ENCODE data around the gene SHROOM4. TPM values are rescaled to one million over a fixed set of nuclear protein-coding genes. Genes with fewer than 3 reads are reported as not detected.

SHROOM4 gene
- total RNA-seq, 1 donor from 2014 or later = 43.5 TPM

DNA sequence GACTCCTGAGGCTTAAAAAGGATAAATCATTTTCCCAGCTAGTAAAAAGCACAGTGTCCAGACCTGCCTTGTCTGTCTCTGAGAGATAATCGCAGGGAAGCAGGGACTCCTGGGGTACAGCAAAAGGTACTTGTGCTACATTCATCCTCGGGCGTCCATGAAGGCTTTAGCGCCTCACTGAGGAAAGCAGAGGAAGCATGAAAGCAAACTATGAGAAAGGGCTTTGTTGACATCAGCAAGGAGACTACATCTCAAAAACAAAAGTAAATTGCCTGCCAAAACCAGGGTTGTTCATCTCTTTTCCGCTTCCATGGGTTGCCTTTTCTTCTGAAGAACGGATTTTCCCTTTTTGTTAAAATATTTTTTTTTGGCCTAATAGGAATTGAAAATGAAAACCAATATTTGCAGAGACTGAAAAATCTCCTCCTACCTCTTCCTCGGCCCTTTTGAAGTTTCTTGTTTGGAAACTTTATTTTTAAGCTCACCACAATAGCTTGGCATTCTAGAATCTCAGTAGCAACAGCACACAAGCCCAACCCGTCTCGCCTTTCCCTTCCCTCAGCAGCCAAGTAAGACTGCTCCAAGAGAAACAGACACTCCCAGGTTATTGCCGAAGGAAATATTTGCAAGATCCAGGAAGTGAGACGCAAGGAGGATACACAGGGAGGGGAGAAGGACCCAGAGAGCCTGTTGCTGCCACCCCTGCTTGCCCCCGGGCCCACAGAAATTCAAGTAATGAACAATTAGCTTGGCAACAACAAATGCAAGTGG is 195.0 kb downstream of the SHROOM4 start:
- no peak for DNase-seq
- no peaks in the 10 kb centered on the region for H3K4me1 ChIP-seq
- TF ChIP-seq, protein P1, sequence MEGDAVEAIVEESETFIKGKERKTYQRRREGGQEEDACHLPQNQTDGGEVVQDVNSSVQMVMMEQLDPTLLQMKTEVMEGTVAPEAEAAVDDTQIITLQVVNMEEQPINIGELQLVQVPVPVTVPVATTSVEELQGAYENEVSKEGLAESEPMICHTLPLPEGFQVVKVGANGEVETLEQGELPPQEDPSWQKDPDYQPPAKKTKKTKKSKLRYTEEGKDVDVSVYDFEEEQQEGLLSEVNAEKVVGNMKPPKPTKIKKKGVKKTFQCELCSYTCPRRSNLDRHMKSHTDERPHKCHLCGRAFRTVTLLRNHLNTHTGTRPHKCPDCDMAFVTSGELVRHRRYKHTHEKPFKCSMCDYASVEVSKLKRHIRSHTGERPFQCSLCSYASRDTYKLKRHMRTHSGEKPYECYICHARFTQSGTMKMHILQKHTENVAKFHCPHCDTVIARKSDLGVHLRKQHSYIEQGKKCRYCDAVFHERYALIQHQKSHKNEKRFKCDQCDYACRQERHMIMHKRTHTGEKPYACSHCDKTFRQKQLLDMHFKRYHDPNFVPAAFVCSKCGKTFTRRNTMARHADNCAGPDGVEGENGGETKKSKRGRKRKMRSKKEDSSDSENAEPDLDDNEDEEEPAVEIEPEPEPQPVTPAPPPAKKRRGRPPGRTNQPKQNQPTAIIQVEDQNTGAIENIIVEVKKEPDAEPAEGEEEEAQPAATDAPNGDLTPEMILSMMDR (IDR thresholded peaks at IDR 0.05) = no peak
- intact Hi-C loops (cut with DNase I) = no loop called here
- H3K36me3 ChIP-seq = no peaks in the 10 kb centered on the region
- no peaks in the 10 kb centered on the region for H3K27me3 ChIP-seq
- H3K27ac ChIP-seq = no peak overlapping the region
- no peak for ATAC-seq
- H3K9me3 ChIP-seq = no peaks in the 10 kb centered on the region
- no peak overlapping the region for H3K4me3 ChIP-seq

DNA sequence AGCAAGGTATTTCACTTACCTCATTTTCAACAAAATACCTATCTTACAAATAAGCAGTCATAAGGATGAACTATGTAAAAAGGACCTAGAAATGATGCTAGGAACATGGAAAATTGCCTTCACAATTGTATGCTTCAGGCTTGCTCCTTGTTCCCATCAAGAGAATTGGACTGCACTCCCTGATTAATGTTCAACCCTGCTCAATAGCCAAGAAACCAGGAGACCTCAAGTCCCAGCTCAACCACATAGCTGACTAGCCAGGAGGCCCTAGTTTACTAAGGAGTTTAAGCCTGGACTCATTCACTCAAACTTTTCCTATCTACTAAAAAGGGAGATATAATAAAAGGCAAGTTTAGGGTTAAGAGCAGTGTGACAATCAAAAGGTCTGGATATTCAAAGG is 196.8 kb downstream of the SHROOM4 start:
- Histone ChIP-seq H3K27ac (no peak overlapping the region), H3K9me3 (no peaks in the 10 kb centered on the region), H3K27me3 (no peaks in the 10 kb centered on the region), H3K36me3 (no peaks in the 10 kb centered on the region), H3K4me3 (no peak overlapping the region), H3K4me1 (no peaks in the 10 kb centered on the region)
- TF ChIP-seq, protein P1 (IDR thresholded peaks at IDR 0.05) = no peak
- ATAC-seq (no peak), DNase-seq (no peak)
- intact Hi-C loops (cut with DNase I) = no loop called here

DNA sequence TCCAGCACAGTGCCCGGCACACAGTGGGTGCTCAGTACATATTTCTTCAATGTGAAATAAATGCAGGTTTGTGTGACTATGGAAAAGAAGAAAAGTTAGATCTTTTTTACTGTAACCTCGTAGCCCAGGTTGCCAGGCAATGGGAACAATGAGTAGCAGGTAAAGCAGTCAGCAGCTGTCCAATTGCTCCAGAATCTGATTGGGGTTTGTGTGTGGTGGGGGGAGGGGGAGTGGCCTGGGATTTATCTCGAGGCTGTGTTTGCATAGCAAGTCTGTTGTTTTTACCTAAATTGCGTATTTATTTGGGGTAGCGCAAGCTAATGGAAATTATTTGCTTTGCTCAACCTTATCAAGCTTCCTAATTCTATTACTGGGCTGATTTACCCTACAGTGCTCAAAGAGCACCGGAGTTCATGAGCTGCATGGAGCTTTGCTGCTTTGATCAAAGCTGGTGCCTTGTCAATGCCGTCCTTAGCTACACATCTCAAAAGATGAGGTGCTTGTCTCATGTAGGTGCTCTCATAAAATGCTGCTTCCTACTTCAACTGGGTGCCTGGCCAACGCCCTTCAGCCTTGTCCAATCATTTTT is 198.3 kb downstream of the SHROOM4 start:
- DNase-seq = no peak
- H3K27me3 ChIP-seq = no peaks in the 10 kb centered on the region
- H3K27ac ChIP-seq = no peak overlapping the region
- no peaks in the 10 kb centered on the region for H3K4me1 ChIP-seq
- no peak for ATAC-seq
- intact Hi-C loops (cut with DNase I) = no loop called here
- TF ChIP-seq, protein P1 (IDR thresholded peaks at IDR 0.05) = no peak
- no peaks in the 10 kb centered on the region for H3K36me3 ChIP-seq
- no peaks in the 10 kb centered on the region for H3K9me3 ChIP-seq
- H3K4me3 ChIP-seq = no peak overlapping the region

- Histone ChIP-seq H3K9me3 (no peaks in the 10 kb centered on the region), H3K27ac (no peak overlapping the region), H3K4me3 (no peak overlapping the region), H3K4me1 (no peaks in the 10 kb centered on the region), H3K27me3 (no peaks in the 10 kb centered on the region), H3K36me3 (no peaks in the 10 kb centered on the region)
- intact Hi-C loops (cut with DNase I) = no loop called here
- DNase-seq (no peak), ATAC-seq (no peak)
- TF ChIP-seq, protein P1 (IDR thresholded peaks at IDR 0.05) = no peak
These were observed 199.5 kb downstream of the SHROOM4 start for GRCh38 chrX:50614460-50614859.

DNA sequence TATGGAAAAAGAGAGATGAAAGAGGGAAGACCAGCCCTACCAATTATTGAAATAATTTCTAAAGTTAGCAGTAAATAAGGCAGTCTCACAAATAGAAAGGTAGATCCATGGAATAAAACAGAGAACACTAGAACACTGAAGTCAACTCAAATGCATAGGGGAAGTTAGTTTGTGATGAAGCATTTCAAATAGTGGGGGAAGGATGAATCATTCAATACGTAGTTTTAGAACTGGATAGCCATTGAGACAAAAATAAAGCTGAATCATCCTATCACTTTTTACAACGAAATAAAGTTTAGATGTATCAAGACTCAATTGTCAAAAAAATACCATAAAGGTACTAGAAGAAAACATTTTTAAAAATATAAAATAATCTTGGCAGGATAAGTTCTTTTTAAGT is 200.1 kb downstream of the SHROOM4 start:
- ATAC-seq = no peak
- intact Hi-C loops (cut with DNase I) = no loop called here

More for the DNA sequence above, 200.1 kb downstream of the SHROOM4 start:
- H3K27ac ChIP-seq = no peak overlapping the region
- TF ChIP-seq, protein P1 (IDR thresholded peaks at IDR 0.05) = no peak
- H3K36me3 ChIP-seq = no peaks in the 10 kb centered on the region
- H3K4me1 ChIP-seq = no peaks in the 10 kb centered on the region
- H3K9me3 ChIP-seq = no peaks in the 10 kb centered on the region
- no peak overlapping the region for H3K4me3 ChIP-seq
- DNase-seq = no peak
- H3K27me3 ChIP-seq = no peaks in the 10 kb centered on the region

Data from upper lobe of right lung (tissue), 1 donor.